Smooth muscle cell (in vitro differentiated cells): ENCODE measurements around the gene ISOC2. TPM values are rescaled to one million over a fixed set of nuclear protein-coding genes. Genes with fewer than 3 reads are reported as not detected.

ENCODE experiments used
- DNase-seq: peaks from one replicate; lab custom pipeline; 2025; ENCODE audit not compliant: unreplicated experiment; lab: John Stamatoyannopoulos, UW
- H2AFZ ChIP-seq: fragments of 200-600 bp; sonication (generic); 2 replicates; pipeline ENCODE4 v1.6.0; 2016; ENCODE audit warnings: antibody characterized with exemption, low read depth, mild to moderate bottlenecking
- H3F3A ChIP-seq: fragments of 200-600 bp; sonication (generic); 2 replicates; pipeline ENCODE4 v1.6.0; 2017; ENCODE audit warnings: antibody characterized with exemption, low read depth
- H3K27ac ChIP-seq: fragments of 200-600 bp; sonication (generic); 2 replicates; pipeline ENCODE4 v1.5.1; 2016; ENCODE audit warnings: low read depth, mild to moderate bottlenecking
- H3K27me3 ChIP-seq: fragments of 200-600 bp; sonication (generic); 2 replicates; pipeline ENCODE4 v1.6.1; 2016; ENCODE audit warnings: low read depth, mild to moderate bottlenecking
- H3K36me3 ChIP-seq: fragments of 200-600 bp; sonication (generic); 2 replicates; pipeline ENCODE4 v1.5.1; 2016; ENCODE audit warnings: low read depth
- H3K4me1 ChIP-seq: fragments of 200-600 bp; sonication (generic); 2 replicates; pipeline ENCODE4 v1.5.1; 2016; ENCODE audit warnings: low read depth
- H3K4me2 ChIP-seq: fragments of 200-600 bp; sonication (generic); 2 replicates; pipeline ENCODE4 v1.6.0; 2016; ENCODE audit warnings: mild to moderate bottlenecking
- H3K4me3 ChIP-seq: fragments of 200-600 bp; sonication (generic); 2 replicates; pipeline ENCODE4 v1.5.1; 2016; ENCODE audit warnings: mild to moderate bottlenecking
- H3K79me2 ChIP-seq: fragments of 200-600 bp; sonication (generic); 2 replicates; pipeline ENCODE4 v1.6.0; 2016; ENCODE audit warnings: low read depth, mild to moderate bottlenecking
- H3K9ac ChIP-seq: fragments of 200-600 bp; sonication (generic); 2 replicates; pipeline ENCODE4 v1.6.0; 2016; ENCODE audit warnings: low read depth
- H3K9me3 ChIP-seq: fragments of 200-600 bp; sonication (generic); replicated peaks from 2 replicates; pipeline ENCODE4 v1.5.1; 2016; ENCODE audit warnings: low read depth
- H4K20me1 ChIP-seq: fragments of 200-600 bp; sonication (generic); 2 replicates; pipeline ENCODE4 v1.6.0; 2016; ENCODE audit warnings: low read depth
- CTCF ChIP-seq: fragments of 200-600 bp; sonication (generic); IDR thresholded peaks from 2 replicates; pipeline ENCODE4 v1.5.1; 2017; ENCODE audit warnings: borderline replicate concordance, mild to moderate bottlenecking, antibody characterized with exemption; ENCODE audit not compliant: insufficient read depth, poor library complexity, severe bottlenecking
- WGBS: methylation state at CpG from one replicate; pipeline ENCODE4 v1.1.7; 2016; ENCODE audit warnings: low lambda C conversion rate; 5-methylcytosine and 5-hydroxymethylcytosine counted together
- polyA plus RNA-seq: library from polyadenylated mRNA; unstranded; fragments of >200 nt; fragmentation: Nextera tagmentation; extraction: Ambion mirVana; gene quantifications from 2 replicates; pipeline ENCODE4 v1.2.1, GENCODE V29; 2016
- total RNA-seq: library from RNA; depleted of rRNA; stranded (reverse); fragments of >200 nt; gene quantifications from 2 replicates; pipeline ENCODE4 v1.2.3, GENCODE V29; 2014

ISOC2 gene
- total and polyA plus RNA-seq, 2 experiments from 2014 or later, result 56.5 to 61.4 TPM

- Histone ChIP-seq H3K79me2 (no peaks in the 10 kb centered on the region), H3K4me1 (peaks cover 16% of the 10 kb centered on the region), H3K27me3 (peaks cover 25% of the 10 kb centered on the region), H3K9ac (no peak overlapping the region), H3F3A (peaks cover 6% of the 10 kb centered on the region), H2AFZ (no peak overlapping the region), H3K4me3 (no peak overlapping the region), H3K4me2 (no peak overlapping the region), H4K20me1 (peaks cover 37% of the 10 kb centered on the region), H3K27ac (no peak overlapping the region), H3K9me3 (no peaks in the 10 kb centered on the region), H3K36me3 (no peaks in the 10 kb centered on the region)
- 83% methylated on average over 11 of the region's 11 CpGs for WGBS
- no peak for TF ChIP-seq CTCF
- DNase-seq, result no peak
Measured at GRCh38 chr19:55455576-55456235, 5.7 kb downstream of the ISOC2 start.

DNA sequence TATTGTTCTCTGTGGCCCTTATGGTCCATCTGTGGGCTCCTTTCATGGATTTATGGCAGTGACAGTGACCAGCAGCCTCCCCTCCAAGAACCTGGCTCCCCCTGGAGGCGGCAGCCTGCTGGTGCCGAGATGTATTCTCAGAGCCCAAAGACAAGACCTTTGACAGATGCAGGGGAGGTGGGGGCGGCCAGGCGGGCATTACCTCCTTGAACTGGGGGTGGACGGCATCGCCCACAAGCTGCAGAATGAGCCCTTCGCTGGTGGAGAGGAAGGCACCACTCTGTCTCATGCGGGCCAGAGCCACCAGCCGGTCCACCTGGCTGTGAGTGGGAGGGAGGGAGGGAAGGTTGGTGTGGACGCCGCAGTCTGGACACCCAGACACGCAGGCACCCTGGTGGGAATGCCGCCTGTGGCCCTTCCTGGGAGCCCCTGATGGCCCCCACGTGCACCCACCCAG lies 6.6 kb downstream of the ISOC2 start:
- Histone ChIP-seq H3K27me3 (peaks cover 31% of the 10 kb centered on the region), H3F3A (peaks cover 6% of the 10 kb centered on the region), H3K4me3 (no peak overlapping the region), H3K4me1 (peaks cover 12% of the 10 kb centered on the region), H3K27ac (no peak overlapping the region), H3K4me2 (no peak overlapping the region), H3K9me3 (no peaks in the 10 kb centered on the region), H3K9ac (no peak overlapping the region), H3K79me2 (no peaks in the 10 kb centered on the region), H4K20me1 (peaks cover 33% of the 10 kb centered on the region), H3K36me3 (no peaks in the 10 kb centered on the region), H2AFZ (no peak overlapping the region)
- peak; percentile 63 for TF ChIP-seq CTCF
- 62% methylated on average over 10 of the region's 14 CpGs for WGBS
- no peak for DNase-seq

GRCh38 chr19:55453511-55454260 lies 7.8 kb downstream of the ISOC2 start:
- H3K4me1 ChIP-seq, result peaks cover 11% of the 10 kb centered on the region
- H3K27me3 ChIP-seq, result peaks cover 39% of the 10 kb centered on the region
- H3K9ac ChIP-seq, result no peak overlapping the region
- no peak overlapping the region for H3K4me2 ChIP-seq
- no peak overlapping the region for H3K4me3 ChIP-seq
- H4K20me1 ChIP-seq, result peaks cover 22% of the 10 kb centered on the region
- WGBS, result 91% methylated on average over 12 of the region's 12 CpGs
- no peak for TF ChIP-seq CTCF
- H2AFZ ChIP-seq, result no peak overlapping the region
- no peak for DNase-seq
- H3K79me2 ChIP-seq, result no peaks in the 10 kb centered on the region
- peaks cover 6% of the 10 kb centered on the region for H3F3A ChIP-seq
- no peak overlapping the region for H3K27ac ChIP-seq
- no peaks in the 10 kb centered on the region for H3K36me3 ChIP-seq
- H3K9me3 ChIP-seq, result no peaks in the 10 kb centered on the region
